Prostate gland (tissue), 2 donors: ENCODE measurements around the gene CD200R1L. TPM values are rescaled to one million over a fixed set of nuclear protein-coding genes. Genes with fewer than 3 reads are reported as not detected.

Experiments used
- DNase-seq: peaks from one replicate; pipeline ENCODE4 v3.0.0-alpha.2; 2019; ENCODE audit warnings: low spot score
- H3K27ac ChIP-seq, 2 donors: fragments of 200-600 bp; sonication (generic); 2 replicates each; pipeline ENCODE4 v1.5.1; 2017 to 2019
- H3K27me3 ChIP-seq: fragments of 200-600 bp; sonication (generic); replicated peaks from 2 replicates; pipeline ENCODE4 v1.5.1; 2019; ENCODE audit not compliant: insufficient read depth
- H3K36me3 ChIP-seq, 2 donors: fragments of 200-600 bp; sonication (generic); 1 replicate in 1 of 2; 2 replicates in 1 of 2; pipeline versions ENCODE4 v1.5.1 to v1.8.1; 2017 to 2019
- H3K4me1 ChIP-seq: fragments of 200-600 bp; sonication (generic); replicated peaks from 2 replicates; pipeline ENCODE4 v1.5.1; 2019
- H3K4me3 ChIP-seq, 2 donors: fragments of 200-600 bp; sonication (generic); 2 replicates each; pipeline ENCODE4 v1.5.1; 2017 to 2019
- H3K9me3 ChIP-seq: fragments of 200-600 bp; sonication (generic); 2 replicates; pipeline ENCODE4 v1.5.1; 2017
- CTCF ChIP-seq, 4 experiments: fragments of 200-600 bp in 2 of 4; fragments of 450-650 bp in 2 of 4; sonication (generic) in 2 of 4; IDR thresholded peaks; 1 replicate in 3 of 4; 2 replicates in 1 of 4; pipeline ENCODE4 v1.5.1; 2016 to 2019; ENCODE audit warnings: antibody characterized with exemption in 4 of 4, mild to moderate bottlenecking in 2 of 4, moderate library complexity in 2 of 4
- POLR2A ChIP-seq: fragments of 450-650 bp; IDR thresholded peaks from one replicate; pipeline ENCODE4 v1.6.1; 2016; ENCODE audit warnings: antibody characterized with exemption, mild to moderate bottlenecking
- POLR2AphosphoS5 ChIP-seq: sonication (generic); formaldehyde crosslinking; IDR thresholded peaks from one replicate; pipeline ENCODE4 v1.6.1; 2017; ENCODE audit warnings: antibody characterized with exemption
- WGBS: methylation state at CpG from one replicate; pipeline ENCODE4 v1.1.5; 2018; 5-methylcytosine and 5-hydroxymethylcytosine counted together
- intact Hi-C: fragments of 100-400 bp; cut with DNase I; formaldehyde crosslinking; loops from one replicate; pipeline ENCODE4 v1.14.2; 2022
- total RNA-seq, 2 donors: library from RNA; depleted of rRNA; stranded (reverse); fragments of >200 nt; gene quantifications; one replicate each; pipeline ENCODE4 v1.1.0, GENCODE V29; 2016

The CD200R1L gene
- not detected for total RNA-seq

DNA sequence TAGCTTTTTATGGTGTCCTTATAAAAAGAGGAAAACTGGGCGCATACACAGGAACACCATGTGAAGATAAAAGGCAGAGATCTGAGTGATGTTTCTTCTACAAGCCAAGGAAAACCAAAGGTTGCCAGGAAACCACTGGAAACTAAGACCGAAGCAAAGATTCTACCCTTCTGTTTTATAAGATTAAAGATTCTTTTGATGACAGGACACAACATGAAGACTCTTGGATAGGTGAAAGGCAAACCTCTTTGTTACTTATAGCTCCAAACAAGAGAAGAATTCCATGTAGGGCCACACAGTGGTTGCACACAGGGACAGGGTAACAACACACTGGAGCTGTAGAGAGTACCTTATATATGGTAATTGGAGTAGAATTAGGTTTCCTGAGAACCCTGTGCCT is at the start of gene CD200R1L:
TSS of gene CD200R1L (minus strand) at position 101 of the 400 bp plus-strand sequence. CDS start 17,497 bp downstream, outside the sequence.
- no peak within 1 kb of the TSS for H3K4me3 ChIP-seq
- H3K27ac ChIP-seq = no peak within 1 kb of the TSS
- intact Hi-C loops = no loop called here
- no peaks in the 10 kb centered on the region for H3K4me1 ChIP-seq
- no peak for DNase-seq
- H3K27me3 ChIP-seq = peaks cover 3% of the 10 kb centered on the region
- no peak for TF ChIP-seq CTCF (IDR thresholded peaks at IDR 0.05)
- TF ChIP-seq POLR2A = no peak
- TF ChIP-seq POLR2AphosphoS5 = no peak
- H3K9me3 ChIP-seq = no peaks in the 10 kb centered on the region
- 17% methylated on average over 2 of the region's 2 CpGs for WGBS
- H3K36me3 ChIP-seq = no peaks in the 10 kb centered on the region

DNA sequence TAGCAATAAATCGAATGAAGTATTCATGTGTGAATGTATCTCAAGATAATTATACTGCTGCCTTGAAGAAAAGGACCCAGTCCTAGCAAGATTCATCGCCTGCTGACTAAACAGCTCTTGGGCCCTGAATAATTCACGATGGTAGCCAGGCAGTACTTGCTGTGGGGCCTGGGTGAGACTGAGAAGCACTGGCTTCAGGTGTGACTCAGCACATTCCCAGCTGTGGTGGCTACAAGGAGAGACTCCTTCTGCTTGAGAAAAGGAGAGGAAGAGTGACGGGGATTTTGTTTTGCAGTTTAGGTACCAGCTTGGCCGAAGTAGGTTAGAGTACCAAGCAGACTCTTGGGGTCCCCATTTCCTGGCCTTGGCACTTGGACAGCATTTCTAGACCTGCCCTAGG is 47.6 kb upstream of the CD200R1L start:
- Histone ChIP-seq H3K27ac (no peak overlapping the region), H3K9me3 (no peaks in the 10 kb centered on the region), H3K36me3 (no peaks in the 10 kb centered on the region), H3K27me3 (no peaks in the 10 kb centered on the region), H3K4me1 (no peaks in the 10 kb centered on the region), H3K4me3 (no peak overlapping the region)
- DNase-seq = no peak
- WGBS = 62% methylated on average over 5 of the region's 5 CpGs
- TF ChIP-seq POLR2A = no peak
- no peak for TF ChIP-seq CTCF (IDR thresholded peaks at IDR 0.05)
- no peak for TF ChIP-seq POLR2AphosphoS5
- intact Hi-C loops = no loop called here

- DNase-seq = no peak
- intact Hi-C loops = no loop called here
- Histone ChIP-seq H3K36me3 (no peaks in the 10 kb centered on the region), H3K9me3 (no peaks in the 10 kb centered on the region), H3K4me3 (no peak overlapping the region), H3K27me3 (no peaks in the 10 kb centered on the region), H3K4me1 (no peaks in the 10 kb centered on the region), H3K27ac (no peak overlapping the region)
- TF ChIP-seq POLR2A (no peak), POLR2AphosphoS5 (no peak), CTCF (IDR thresholded peaks at IDR 0.05) (no peak)
- WGBS = 75% methylated on average over 3 of the region's 3 CpGs
Observed at GRCh38 chr3:112889357-112889756, 42.7 kb upstream of the CD200R1L start.

DNA sequence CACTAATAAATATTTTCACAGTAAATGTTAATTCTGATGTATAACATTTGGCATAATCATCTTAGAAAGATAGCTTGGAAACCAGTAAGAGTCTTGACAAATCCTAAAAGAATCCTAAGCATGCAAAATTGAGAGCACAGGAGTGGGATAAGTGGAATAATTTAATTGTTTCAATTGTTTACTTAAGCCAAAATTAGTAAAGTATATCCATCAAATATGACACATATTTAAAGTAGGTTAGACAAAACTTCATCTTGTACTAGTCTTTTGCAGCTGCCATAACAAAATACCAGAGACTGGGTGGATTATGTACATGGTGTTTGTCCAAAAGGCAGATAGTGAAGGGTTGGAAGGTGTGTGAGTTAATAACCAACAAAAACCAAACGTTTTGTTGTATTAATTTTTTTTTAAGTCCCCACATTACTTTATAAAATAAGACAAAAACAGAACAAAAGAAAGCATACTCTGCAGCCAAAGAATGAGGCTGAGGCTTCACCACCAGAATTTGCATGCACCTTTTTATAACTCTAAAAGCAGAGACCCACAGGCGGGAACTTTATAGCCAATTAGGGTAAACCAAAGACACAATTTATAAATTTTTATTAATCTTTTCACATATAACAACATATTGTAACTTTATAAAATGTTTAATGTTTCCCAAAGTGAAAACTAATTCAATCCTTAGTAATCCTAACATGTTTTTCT is 41.9 kb upstream of the CD200R1L start:
- Histone ChIP-seq H3K36me3 (no peaks in the 10 kb centered on the region), H3K4me1 (no peaks in the 10 kb centered on the region), H3K27ac (no peak overlapping the region), H3K9me3 (no peaks in the 10 kb centered on the region), H3K4me3 (no peak overlapping the region), H3K27me3 (no peaks in the 10 kb centered on the region)
- intact Hi-C loops = no loop called here
- no peak for TF ChIP-seq CTCF (IDR thresholded peaks at IDR 0.05)
- no peak for TF ChIP-seq POLR2AphosphoS5
- no peak for TF ChIP-seq POLR2A
- DNase-seq = no peak
- WGBS = 62% methylated on average over 2 of the region's 2 CpGs

DNA sequence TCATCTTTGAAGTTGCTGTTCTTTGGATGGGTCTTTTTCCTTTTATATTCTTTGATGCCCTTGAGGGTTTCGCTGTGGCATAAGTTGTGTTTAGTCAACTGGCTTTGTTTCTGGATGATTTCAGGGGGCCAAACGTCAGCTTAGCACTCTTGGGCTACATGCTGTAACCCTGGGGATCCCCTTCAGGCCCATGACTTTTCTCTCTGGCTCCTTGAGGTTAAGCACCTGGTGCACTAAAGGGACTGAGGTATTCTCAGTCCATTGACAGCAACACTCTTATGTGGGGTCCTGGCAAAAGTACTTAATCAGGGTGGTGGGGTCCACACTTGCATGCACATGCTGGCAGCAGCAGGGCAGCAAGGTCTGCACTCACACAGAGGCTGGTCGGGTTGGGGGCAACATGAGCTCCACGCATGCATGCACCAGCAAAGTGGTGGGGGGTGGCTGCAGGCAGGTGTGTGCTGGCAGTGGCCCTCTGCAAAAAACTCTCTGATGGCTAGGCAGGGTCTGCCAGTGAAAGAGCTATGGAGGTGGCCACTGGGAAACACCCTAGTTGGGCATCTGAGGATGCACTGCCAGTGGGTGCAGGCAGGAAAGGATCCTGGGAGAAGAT is 38.1 kb upstream of the CD200R1L start:
- Histone ChIP-seq H3K27me3 (no peaks in the 10 kb centered on the region), H3K4me1 (no peaks in the 10 kb centered on the region), H3K9me3 (no peaks in the 10 kb centered on the region), H3K27ac (no peak overlapping the region), H3K4me3 (no peak overlapping the region), H3K36me3 (no peaks in the 10 kb centered on the region)
- DNase-seq = no peak
- WGBS = 88% methylated on average over 4 of the region's 4 CpGs
- TF ChIP-seq POLR2A (no peak), POLR2AphosphoS5 (no peak), CTCF (IDR thresholded peaks at IDR 0.05) (no peak)
- intact Hi-C loops = no loop called here
